Brain microvascular endothelial cell (primary cell): ENCODE data around the gene C20orf202.

Experiments
- DNase-seq: peaks from one replicate; pipeline ENCODE4 v3.0.0-alpha.2; 2020
- H3K27ac ChIP-seq: fragments of 250-450 bp; sonication (Bioruptor Pico); 2 replicates; pipeline ENCODE4 v1.5.1; 2020; ENCODE audit warnings: mild to moderate bottlenecking, moderate library complexity
- H3K27me3 ChIP-seq: fragments of 250-450 bp; sonication (Bioruptor Pico); replicated peaks from 2 replicates; pipeline ENCODE4 v1.5.1; 2020; ENCODE audit warnings: mild to moderate bottlenecking
- H3K36me3 ChIP-seq: fragments of 250-450 bp; sonication (Bioruptor Pico); replicated peaks from 2 replicates; pipeline ENCODE4 v1.5.1; 2020; ENCODE audit warnings: mild to moderate bottlenecking
- H3K4me3 ChIP-seq: 2 replicates; pipeline ENCODE4 v1.5.1; 2011; ENCODE audit warnings: low read depth, mild to moderate bottlenecking, control low read depth, low read length, moderate library complexity
- in situ Hi-C: cut with HindIII; loops from 2 replicates; pipeline ENCODE4 v1.10.0; 2017; ENCODE audit warnings: low sequenced_read_pairs, low pct_ligation_motif_present
- TF ChIP-seq, protein P1 (sequence below): IDR thresholded peaks from 2 replicates; pipeline ENCODE4 v1.5.1; 2011; ENCODE audit warnings: low read depth, mild to moderate bottlenecking, moderate library complexity, low read length, control low read depth, inconsistent platforms; ENCODE audit errors: missing control alignments

C20orf202 gene

DNA sequence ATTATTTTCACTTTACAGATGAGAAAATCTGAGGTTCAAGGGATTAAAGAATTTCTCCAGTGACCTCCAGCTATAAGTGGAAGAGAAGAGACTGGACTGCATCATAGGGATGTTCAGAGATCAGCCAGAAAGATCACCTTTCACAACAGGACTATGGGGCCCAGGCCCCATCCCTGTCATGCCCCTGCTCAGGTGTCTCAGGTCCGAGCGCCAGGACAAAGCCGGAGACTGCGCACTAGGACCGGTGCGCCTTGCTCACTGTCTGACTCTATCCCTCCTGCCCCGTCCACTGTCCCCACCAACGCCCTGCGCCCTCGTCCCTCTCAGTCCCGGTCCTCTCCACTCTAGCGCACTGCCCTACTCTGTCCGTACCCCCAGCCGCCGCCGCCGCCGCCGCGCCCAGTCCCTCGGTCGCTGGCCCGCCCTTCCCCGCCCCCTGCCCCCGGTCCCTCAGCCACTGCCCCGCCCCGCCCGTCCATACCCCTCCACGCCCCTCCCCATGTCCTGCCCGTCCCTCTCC is 22.1 kb downstream of the C20orf202 start:
- TF ChIP-seq, protein P1, sequence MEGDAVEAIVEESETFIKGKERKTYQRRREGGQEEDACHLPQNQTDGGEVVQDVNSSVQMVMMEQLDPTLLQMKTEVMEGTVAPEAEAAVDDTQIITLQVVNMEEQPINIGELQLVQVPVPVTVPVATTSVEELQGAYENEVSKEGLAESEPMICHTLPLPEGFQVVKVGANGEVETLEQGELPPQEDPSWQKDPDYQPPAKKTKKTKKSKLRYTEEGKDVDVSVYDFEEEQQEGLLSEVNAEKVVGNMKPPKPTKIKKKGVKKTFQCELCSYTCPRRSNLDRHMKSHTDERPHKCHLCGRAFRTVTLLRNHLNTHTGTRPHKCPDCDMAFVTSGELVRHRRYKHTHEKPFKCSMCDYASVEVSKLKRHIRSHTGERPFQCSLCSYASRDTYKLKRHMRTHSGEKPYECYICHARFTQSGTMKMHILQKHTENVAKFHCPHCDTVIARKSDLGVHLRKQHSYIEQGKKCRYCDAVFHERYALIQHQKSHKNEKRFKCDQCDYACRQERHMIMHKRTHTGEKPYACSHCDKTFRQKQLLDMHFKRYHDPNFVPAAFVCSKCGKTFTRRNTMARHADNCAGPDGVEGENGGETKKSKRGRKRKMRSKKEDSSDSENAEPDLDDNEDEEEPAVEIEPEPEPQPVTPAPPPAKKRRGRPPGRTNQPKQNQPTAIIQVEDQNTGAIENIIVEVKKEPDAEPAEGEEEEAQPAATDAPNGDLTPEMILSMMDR: no peak
- peaks cover 2% of the 10 kb centered on the region for H3K27me3 ChIP-seq
- peak overlapping the region; percentile 50 for H3K4me3 ChIP-seq
- DNase-seq: no peak
- no peaks in the 10 kb centered on the region for H3K36me3 ChIP-seq
- H3K27ac ChIP-seq: no peak overlapping the region
- in situ Hi-C loops: no loop called here

GRCh38 chr20:1225783-1226654 is 22.8 kb downstream of the C20orf202 start, which contains the start of gene RAD21L1:
TSS of gene RAD21L1 (plus strand) at chr20:1226044. CDS start at chr20:1228454, 2,410 bp downstream.
- TF ChIP-seq, protein P1: no peak
- Histone ChIP-seq H3K36me3 (no peaks in the 10 kb centered on the region), H3K4me3 (peak within 1 kb of the TSS; percentile 62), H3K27me3 (peaks cover 2% of the 10 kb centered on the region), H3K27ac (no peak within 1 kb of the TSS)
- DNase-seq: peak; percentile 58
- in situ Hi-C loops: no loop called here

DNA sequence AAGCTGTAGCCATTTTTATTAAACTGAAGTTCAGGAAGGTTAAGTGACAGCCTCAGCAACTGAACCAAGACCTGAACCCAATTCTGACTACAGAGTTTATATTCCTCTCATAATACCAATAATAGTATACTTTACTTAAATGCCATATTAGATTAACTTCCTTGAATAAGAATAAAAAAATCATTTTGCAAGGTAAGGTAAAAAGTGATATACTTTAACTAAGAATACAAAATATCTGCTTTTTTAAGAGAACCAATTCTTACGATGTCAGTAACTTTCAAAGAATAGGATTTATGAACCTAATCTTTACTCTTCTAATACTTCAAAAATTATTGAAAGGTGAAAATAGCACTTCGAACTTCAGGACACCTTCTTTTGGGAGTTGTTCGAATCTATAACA is 26.3 kb downstream of the C20orf202 start:
- Histone ChIP-seq H3K27ac (no peak overlapping the region), H3K27me3 (peaks cover 2% of the 10 kb centered on the region), H3K4me3 (no peak overlapping the region), H3K36me3 (no peaks in the 10 kb centered on the region)
- TF ChIP-seq, protein P1: no peak
- in situ Hi-C loops: no loop called here
- DNase-seq: no peak

DNA sequence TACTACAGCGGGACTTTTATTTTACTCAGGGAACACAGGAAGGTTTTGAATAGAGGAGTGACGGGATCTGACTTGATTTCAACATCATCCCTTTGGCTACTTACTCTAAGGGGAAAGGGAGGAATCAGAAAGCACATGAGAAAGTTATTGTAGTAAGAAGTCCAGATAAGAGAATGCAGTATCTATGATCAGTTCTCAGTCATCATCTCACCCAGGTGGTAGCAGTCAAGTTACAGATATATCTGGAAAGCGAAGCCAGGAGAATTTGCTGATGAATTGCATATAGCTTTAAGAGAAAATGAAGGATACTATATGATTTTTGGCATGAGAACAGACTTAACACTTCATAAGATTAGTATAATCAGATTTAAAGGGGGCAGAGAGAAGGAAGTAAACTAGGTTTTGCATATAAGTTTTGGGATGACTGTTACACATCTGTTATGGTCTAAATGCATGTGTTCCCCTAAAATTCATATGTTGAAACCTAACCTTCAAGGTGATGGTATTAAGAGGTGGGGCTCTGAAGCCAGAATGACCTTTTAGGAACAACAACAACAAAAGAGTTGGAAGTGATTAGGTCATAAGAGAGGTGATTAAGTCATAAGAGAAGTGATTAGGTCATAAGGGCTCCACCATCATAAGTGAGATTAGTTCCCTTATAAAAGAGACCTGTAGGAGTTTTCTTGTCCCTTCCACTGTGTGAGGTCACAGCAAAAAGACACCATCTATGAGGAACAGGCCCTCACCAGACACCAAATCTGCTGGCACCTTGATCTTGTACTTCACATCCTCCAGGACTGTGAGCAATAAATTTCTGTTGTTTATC is 29.2 kb downstream of the C20orf202 start:
- Histone ChIP-seq H3K27me3 (no peaks in the 10 kb centered on the region), H3K27ac (no peak overlapping the region), H3K36me3 (no peaks in the 10 kb centered on the region), H3K4me3 (no peak overlapping the region)
- TF ChIP-seq, protein P1: no peak
- in situ Hi-C loops: no loop called here
- no peak for DNase-seq

GRCh38 chr20:1240549-1240948 is 37.3 kb downstream of the C20orf202 start:
- TF ChIP-seq, protein P1: no peak
- in situ Hi-C loops: no loop called here
- no peak for DNase-seq
- Histone ChIP-seq H3K27me3 (no peaks in the 10 kb centered on the region), H3K27ac (no peak overlapping the region), H3K36me3 (no peaks in the 10 kb centered on the region), H3K4me3 (no peak overlapping the region)
